Transverse colon (tissue), 4 donors: ENCODE measurements around the gene ADAMTS6. TPM values are rescaled to one million over a fixed set of nuclear protein-coding genes. Genes with fewer than 3 reads are reported as not detected.

Source experiments
- DNase-seq: peaks from one replicate; pipeline ENCODE4 v3.0.0-alpha.2; 2019
- H3K27ac ChIP-seq, 4 donors: fragments of 200-600 bp; sonication (generic); 2 replicates each; pipeline ENCODE4 v1.5.1; 2016 to 2018; ENCODE audit warnings: inconsistent platforms in 4 of 4
- H3K27me3 ChIP-seq: fragments of 200-600 bp; sonication (generic); 2 replicates; pipeline ENCODE4 v1.5.1; 2017; ENCODE audit warnings: inconsistent platforms
- H3K36me3 ChIP-seq, 4 donors: fragments of 200-600 bp; sonication (generic); 2 replicates each; pipeline ENCODE4 v1.5.1; 2017 to 2019; ENCODE audit warnings: inconsistent platforms in 4 of 4
- H3K4me1 ChIP-seq, 4 donors: fragments of 200-600 bp; sonication (generic); 2 replicates each; pipeline ENCODE4 v1.5.1; 2017 to 2020; ENCODE audit warnings: inconsistent platforms in 4 of 4
- H3K4me3 ChIP-seq, 4 donors: fragments of 200-600 bp; sonication (generic); 1 replicate in 1 of 4; 2 replicates in 3 of 4; pipeline versions ENCODE4 v1.5.1 to v1.6.1; 2017 to 2019; ENCODE audit warnings: inconsistent platforms in 4 of 4
- H3K9me3 ChIP-seq, 2 donors: fragments of 200-600 bp; sonication (generic); 2 replicates each; pipeline ENCODE4 v1.5.1; 2017 to 2019; ENCODE audit warnings: inconsistent platforms in 2 of 2
- CTCF ChIP-seq, 5 experiments: fragments of 200-600 bp in 3 of 5; fragments of 450-650 bp in 2 of 5; sonication (generic) in 3 of 5; IDR thresholded peaks; 1 replicate in 2 of 5; 2 replicates in 3 of 5; pipeline ENCODE4 v1.5.1; 2016 to 2017; ENCODE audit warnings: antibody characterized with exemption in 5 of 5, inconsistent platforms in 3 of 5, mild to moderate bottlenecking in 2 of 5, moderate library complexity in 1 of 5
- EP300 ChIP-seq: sonication (generic); formaldehyde crosslinking; IDR thresholded peaks from one replicate; pipeline ENCODE4 v1.6.1; 2017; ENCODE audit warnings: antibody characterized with exemption, low read depth
- POLR2A ChIP-seq: fragments of 450-650 bp; IDR thresholded peaks from one replicate; pipeline ENCODE4 v1.6.1; 2016; ENCODE audit warnings: antibody characterized with exemption, mild to moderate bottlenecking, moderate library complexity
- POLR2AphosphoS5 ChIP-seq, 3 donors: sonication (generic); formaldehyde crosslinking; IDR thresholded peaks; one replicate each; pipeline ENCODE4 v1.6.1; 2016; ENCODE audit warnings: antibody characterized with exemption in 3 of 3
- WGBS, 2 donors: methylation state at CpG; one replicate each; pipeline ENCODE4 v1.1.5; 2018; ENCODE audit warnings: low coverage in 1 of 2; 5-methylcytosine and 5-hydroxymethylcytosine counted together
- in situ Hi-C, 4 donors: fragments of 200-750 bp; cut with MboI; loops; one replicate each; pipeline versions ENCODE4 v1.15.0 to v1.15.1; 2017; ENCODE audit warnings: low sequenced_read_pairs in 3 of 4, low pct_ligation_motif_present in 1 of 4, low pct_unique_long_range_greater_than_20kb in 1 of 4
- intact Hi-C: fragments of 100-400 bp; cut with DNase I; formaldehyde crosslinking; loops from one replicate; pipeline ENCODE4 v1.15.1; 2023; ENCODE audit warnings: low total_unique reads
- total RNA-seq, 4 donors: library from RNA; depleted of rRNA; stranded (reverse); fragments of >200 nt; gene quantifications; one replicate each; pipeline ENCODE4 v1.1.0, GENCODE V29; 2016

The ADAMTS6 gene
- total RNA-seq, 4 donors from 2014 or later: 0.96 to 2.2 (median 1.1) TPM; not detected in 1

GRCh38 chr5:65364907-65365306 is 116.8 kb downstream of the ADAMTS6 start:
- intact Hi-C loops (no loop called here), in situ Hi-C loops (no loop called here)
- WGBS, 2 donors: 75 to 88% methylated on average over 1 to 2 of the region's 2 CpGs
- Histone ChIP-seq H3K27me3 (no peaks in the 10 kb centered on the region), H3K27ac (peak overlapping the region in 1 of 4 donors; percentile 16), H3K4me3 (no peak overlapping the region), H3K36me3 (no peaks in the 10 kb centered on the region), H3K4me1 (peaks cover 0 to 4% (median 0%) of the 10 kb centered on the region in 4 donors), H3K9me3 (no peaks in the 10 kb centered on the region)
- TF ChIP-seq POLR2AphosphoS5 (IDR thresholded peaks at IDR 0.05) (no peak), EP300 (no peak), POLR2A (no peak), CTCF (IDR thresholded peaks at IDR 0.05) (no peak)
- DNase-seq: no peak

DNA sequence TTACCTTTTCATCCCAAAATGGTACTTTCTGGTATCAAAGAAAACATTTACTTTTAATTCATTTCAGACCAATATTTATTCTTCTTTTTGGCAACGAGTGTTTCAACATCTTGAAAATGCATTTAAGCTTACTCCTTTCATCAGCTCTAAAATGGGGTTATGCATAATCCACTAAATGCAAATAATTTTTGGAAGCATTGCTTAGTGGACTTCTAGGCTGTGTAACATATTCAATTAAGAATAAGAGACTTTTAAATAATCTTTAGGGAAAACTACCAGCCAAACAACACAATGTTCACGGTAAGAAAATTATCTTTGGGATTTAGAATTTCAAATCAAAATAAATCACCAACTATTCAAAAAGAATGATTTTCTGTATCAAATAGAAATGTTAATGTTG is 118.2 kb downstream of the ADAMTS6 start:
- no peak overlapping the region for H3K4me3 ChIP-seq
- in situ Hi-C loops: no loop called here
- TF ChIP-seq POLR2AphosphoS5 (IDR thresholded peaks at IDR 0.05): no peak
- TF ChIP-seq CTCF (IDR thresholded peaks at IDR 0.05): no peak
- TF ChIP-seq POLR2A: no peak
- no peak for TF ChIP-seq EP300
- no peaks in the 10 kb centered on the region for H3K27me3 ChIP-seq
- WGBS, 2 donors: 60 to 72% methylated on average over 2 of the region's 2 CpGs
- H3K9me3 ChIP-seq: no peaks in the 10 kb centered on the region
- peaks cover 0 to 4% (median 0%) of the 10 kb centered on the region in 4 donors for H3K4me1 ChIP-seq
- DNase-seq: no peak
- intact Hi-C loops: no loop called here
- no peak overlapping the region for H3K27ac ChIP-seq
- no peaks in the 10 kb centered on the region for H3K36me3 ChIP-seq

- in situ Hi-C loops: no loop called here
- TF ChIP-seq POLR2A: no peak
- TF ChIP-seq CTCF (IDR thresholded peaks at IDR 0.05): no peak
- TF ChIP-seq POLR2AphosphoS5 (IDR thresholded peaks at IDR 0.05): no peak
- TF ChIP-seq EP300: no peak
- Histone ChIP-seq H3K9me3 (no peaks in the 10 kb centered on the region), H3K4me1 (peaks cover 0 to 4% (median 0%) of the 10 kb centered on the region in 4 donors), H3K27me3 (no peaks in the 10 kb centered on the region), H3K4me3 (no peak overlapping the region), H3K27ac (no peak overlapping the region), H3K36me3 (no peaks in the 10 kb centered on the region)
- intact Hi-C loops: no loop called here
- 43 to 82% methylated on average over 3 to 5 of the region's 5 CpGs for WGBS, 2 donors
- no peak for DNase-seq
Observed at GRCh38 chr5:65359981-65360380, 121.7 kb downstream of the ADAMTS6 start.

DNA sequence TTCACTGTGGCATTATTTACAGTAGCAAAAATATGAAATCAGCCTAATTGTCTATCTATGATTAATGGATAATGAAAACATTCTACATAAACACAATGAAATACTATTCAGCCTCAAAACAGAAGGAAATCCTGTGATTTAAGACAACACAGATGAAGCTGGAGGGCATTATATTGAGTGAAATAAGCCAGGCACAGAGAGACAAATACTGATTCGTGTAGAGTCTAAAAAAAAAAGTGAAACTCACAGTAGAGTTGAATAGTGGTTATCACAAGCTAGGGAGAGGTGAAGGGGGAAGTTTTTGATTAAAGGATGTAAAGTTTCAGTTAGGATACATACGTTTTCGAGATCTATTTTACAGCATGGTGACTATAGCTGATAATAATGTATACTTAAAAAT is 122.2 kb downstream of the ADAMTS6 start:
- Histone ChIP-seq H3K36me3 (no peaks in the 10 kb centered on the region), H3K4me1 (peaks cover 0 to 4% (median 0%) of the 10 kb centered on the region in 4 donors), H3K4me3 (no peak overlapping the region), H3K27ac (no peak overlapping the region), H3K9me3 (no peaks in the 10 kb centered on the region), H3K27me3 (no peaks in the 10 kb centered on the region)
- DNase-seq: no peak
- in situ Hi-C loops (no loop called here), intact Hi-C loops (no loop called here)
- WGBS, 2 donors: 64 to 69% methylated on average over 3 of the region's 3 CpGs
- TF ChIP-seq EP300 (no peak), POLR2A (no peak), POLR2AphosphoS5 (IDR thresholded peaks at IDR 0.05) (no peak)

- Histone ChIP-seq H3K9me3 (no peaks in the 10 kb centered on the region), H3K4me3 (no peak overlapping the region), H3K36me3 (no peaks in the 10 kb centered on the region), H3K27me3 (no peaks in the 10 kb centered on the region), H3K27ac (no peak overlapping the region), H3K4me1 (no peaks in the 10 kb centered on the region)
- TF ChIP-seq CTCF (IDR thresholded peaks at IDR 0.05) (no peak), POLR2AphosphoS5 (IDR thresholded peaks at IDR 0.05) (no peak), POLR2A (no peak), EP300 (no peak)
- intact Hi-C loops: no loop called here
- WGBS, 2 donors: 83 to 84% methylated on average over 1 of the region's 1 CpG
- in situ Hi-C loops: no loop called here
- DNase-seq: no peak
Observed at GRCh38 chr5:65356274-65356673, 125.4 kb downstream of the ADAMTS6 start.
